HTR-8/SVneo (cell line): Measurements from ENCODE around the gene SGPL1.

ENCODE experiments used
- DNase-seq: peaks from one replicate; pipeline ENCODE4 v3.0.0; 2011; ENCODE audit warnings: low spot score, mixed read lengths; ENCODE audit not compliant: insufficient read length
- FAIRE-seq: peaks from 2 replicates; lab custom pipeline; 2011; peaks lifted over from hg19 to GRCh38; lab: Jason Lieb, UNC

The SGPL1 gene

GRCh38 chr10:70896551-70896950 is 80.8 kb downstream of the SGPL1 start:
- DNase-seq (no peak), FAIRE-seq (no peak)

GRCh38 chr10:70898687-70899086 is 82.9 kb downstream of the SGPL1 start:
- DNase-seq: no peak
- FAIRE-seq: no peak

GRCh38 chr10:70899096-70899495 is 83.3 kb downstream of the SGPL1 start:
- FAIRE-seq: no peak

GRCh38 chr10:70901276-70901878 is 85.6 kb downstream of the SGPL1 start:
- FAIRE-seq (no peak), DNase-seq (no peak)

More at GRCh38 chr10:70899096-70899495, 83.3 kb downstream of the SGPL1 start:
- no peak for DNase-seq

- DNase-seq (no peak), FAIRE-seq (no peak)
Observed at GRCh38 chr10:70902661-70903261, 87.0 kb downstream of the SGPL1 start.

- DNase-seq: peak; percentile 67
Observed at GRCh38 chr10:70903262-70903921, 87.6 kb downstream of the SGPL1 start.

GRCh38 chr10:70905071-70906021 is 89.6 kb downstream of the SGPL1 start:
- DNase-seq (no peak), FAIRE-seq (no peak)

More at GRCh38 chr10:70903262-70903921, 87.6 kb downstream of the SGPL1 start:
- peak; percentile 57 for FAIRE-seq

GRCh38 chr10:70906031-70906783 is 90.5 kb downstream of the SGPL1 start:
- no peak for DNase-seq
- FAIRE-seq: no peak

GRCh38 chr10:70906953-70907636 is 91.3 kb downstream of the SGPL1 start:
- DNase-seq (no peak), FAIRE-seq (no peak)

- no peak for DNase-seq
- no peak for FAIRE-seq
Observed at GRCh38 chr10:70907637-70908405, 92.1 kb downstream of the SGPL1 start.

- DNase-seq: no peak
- FAIRE-seq: no peak
Observed at GRCh38 chr10:70908406-70909296, 92.9 kb downstream of the SGPL1 start.

- DNase-seq: no peak
- FAIRE-seq: peak; percentile 40
Observed at GRCh38 chr10:70909326-70909935, 93.7 kb downstream of the SGPL1 start.

GRCh38 chr10:70910486-70911341 is 95.0 kb downstream of the SGPL1 start:
- FAIRE-seq (no peak), DNase-seq (no peak)

GRCh38 chr10:70911386-70911785 is 95.6 kb downstream of the SGPL1 start:
- no peak for FAIRE-seq

GRCh38 chr10:70912556-70912955 is 96.8 kb downstream of the SGPL1 start:
- FAIRE-seq: no peak
- DNase-seq: no peak

More at GRCh38 chr10:70911386-70911785, 95.6 kb downstream of the SGPL1 start:
- no peak for DNase-seq
